Neutrophil (primary cell): Measurements from ENCODE around the gene HYI.

Source experiments
- H3K27ac ChIP-seq: fragments of 200-600 bp; sonication (generic); 2 replicates; pipeline ENCODE4 v1.5.1; 2016; ENCODE audit warnings: mild to moderate bottlenecking, moderate library complexity
- H3K27me3 ChIP-seq: fragments of 200-600 bp; sonication (generic); 2 replicates; pipeline ENCODE4 v1.6.0; 2016; ENCODE audit warnings: mild to moderate bottlenecking
- H3K36me3 ChIP-seq: fragments of 200-600 bp; sonication (generic); 2 replicates; pipeline ENCODE4 v1.5.1; 2017
- H3K4me1 ChIP-seq, 2 experiments: fragments of 200-600 bp in 1 of 2; sonication (generic) in 1 of 2; 1 replicate in 1 of 2; 2 replicates in 1 of 2; pipeline versions ENCODE4 v1.5.1 to v1.6.1; 2013 to 2016; ENCODE audit warnings: low read depth in 1 of 2, low read length in 1 of 2, mild to moderate bottlenecking in 1 of 2, moderate library complexity in 1 of 2; ENCODE audit not compliant: control insufficient read depth in 1 of 2, insufficient read depth in 1 of 2
- H3K4me3 ChIP-seq, 2 experiments: fragments of 200-600 bp in 1 of 2; sonication (generic) in 1 of 2; 1 replicate in 1 of 2; 2 replicates in 1 of 2; pipeline ENCODE4 v1.5.1; 2013 to 2016; ENCODE audit warnings: low read depth in 1 of 2, low read length in 1 of 2, mild to moderate bottlenecking in 1 of 2, moderate library complexity in 1 of 2
- H3K9me3 ChIP-seq: fragments of 200-600 bp; sonication (generic); 2 replicates; pipeline ENCODE4 v1.5.1; 2016
- CTCF ChIP-seq: fragments of 200-600 bp; sonication (generic); IDR thresholded peaks from 2 replicates; pipeline ENCODE4 v1.5.1; 2016; ENCODE audit warnings: antibody characterized with exemption

HYI gene

GRCh38 chr1:43432907-43433306 is 20.8 kb downstream of the HYI start:
- H3K9me3 ChIP-seq = no peaks in the 10 kb centered on the region
- H3K27ac ChIP-seq = no peak overlapping the region
- H3K4me1 ChIP-seq = no peaks in the 10 kb centered on the region
- no peak overlapping the region for H3K4me3 ChIP-seq
- TF ChIP-seq CTCF = no peak
- H3K27me3 ChIP-seq = no peaks in the 10 kb centered on the region
- peaks cover 100% of the 10 kb centered on the region for H3K36me3 ChIP-seq

GRCh38 chr1:43432171-43432860 is 21.4 kb downstream of the HYI start:
- H3K36me3 ChIP-seq = peaks cover 100% of the 10 kb centered on the region
- no peak overlapping the region for H3K27ac ChIP-seq
- no peak for TF ChIP-seq CTCF
- H3K9me3 ChIP-seq = no peaks in the 10 kb centered on the region
- no peaks in the 10 kb centered on the region for H3K27me3 ChIP-seq
- H3K4me1 ChIP-seq = no peaks in the 10 kb centered on the region
- no peak overlapping the region for H3K4me3 ChIP-seq

GRCh38 chr1:43431676-43432075 is 22.1 kb downstream of the HYI start:
- Histone ChIP-seq H3K27me3 (no peaks in the 10 kb centered on the region), H3K9me3 (no peaks in the 10 kb centered on the region), H3K4me1 (no peaks in the 10 kb centered on the region), H3K4me3 (no peak overlapping the region), H3K36me3 (peaks cover 100% of the 10 kb centered on the region), H3K27ac (no peak overlapping the region)
- no peak for TF ChIP-seq CTCF

- no peak overlapping the region for H3K4me3 ChIP-seq
- peaks cover 100% of the 10 kb centered on the region for H3K36me3 ChIP-seq
- no peaks in the 10 kb centered on the region for H3K27me3 ChIP-seq
- H3K9me3 ChIP-seq = no peaks in the 10 kb centered on the region
- H3K27ac ChIP-seq = no peak overlapping the region
- no peak for TF ChIP-seq CTCF
- no peaks in the 10 kb centered on the region for H3K4me1 ChIP-seq
Measured at GRCh38 chr1:43430831-43431230, 22.9 kb downstream of the HYI start.

GRCh38 chr1:43427941-43428340 is 25.8 kb downstream of the HYI start:
- peaks cover 100% of the 10 kb centered on the region for H3K36me3 ChIP-seq
- H3K4me3 ChIP-seq = no peak overlapping the region
- no peak for TF ChIP-seq CTCF
- no peaks in the 10 kb centered on the region for H3K9me3 ChIP-seq
- H3K27me3 ChIP-seq = no peaks in the 10 kb centered on the region
- no peaks in the 10 kb centered on the region for H3K4me1 ChIP-seq
- H3K27ac ChIP-seq = no peak overlapping the region
